Osteocyte (in vitro differentiated cells): ENCODE results near the gene ANTXR1. TPM values are rescaled to one million over a fixed set of nuclear protein-coding genes. Genes with fewer than 3 reads are reported as not detected.

Source experiments
- DNase-seq: peaks from one replicate; pipeline ENCODE4 v3.0.0; 2021; ENCODE audit warnings: mixed read lengths; ENCODE audit not compliant: unreplicated experiment; ENCODE audit errors: extremely low spot score
- H3K27ac Mint-ChIP-seq: one replicate; pipeline ENCODE4 v1.8.0; 2021; ENCODE audit warnings: mild to moderate bottlenecking, mixed read lengths; ENCODE audit not compliant: unreplicated experiment
- H3K27me3 Mint-ChIP-seq: one replicate; pipeline ENCODE4 v1.8.0; 2021; ENCODE audit warnings: mixed read lengths; ENCODE audit not compliant: unreplicated experiment
- H3K36me3 Mint-ChIP-seq: one replicate; pipeline ENCODE4 v1.8.0; 2021; ENCODE audit warnings: mixed read lengths; ENCODE audit not compliant: unreplicated experiment
- H3K4me1 Mint-ChIP-seq: one replicate; pipeline ENCODE4 v1.8.0; 2021; ENCODE audit warnings: mixed read lengths; ENCODE audit not compliant: unreplicated experiment
- H3K4me3 Mint-ChIP-seq: one replicate; pipeline ENCODE4 v1.8.0; 2021; ENCODE audit warnings: mild to moderate bottlenecking, moderate library complexity, mixed read lengths; ENCODE audit not compliant: unreplicated experiment
- H3K9me3 Mint-ChIP-seq: one replicate; pipeline ENCODE4 v1.8.0; 2021; ENCODE audit warnings: mixed read lengths; ENCODE audit not compliant: unreplicated experiment
- long read RNA-seq: library from polyadenylated mRNA; unstranded; transcript quantifications from one replicate; pipeline ENCODE4 v2.0.0, GENCODE V29; 2021
- total RNA-seq: library from RNA; stranded (reverse); gene quantifications from 2 replicates; pipeline ENCODE4 v1.2.1, GENCODE V29; 2021
- TF ChIP-seq, protein P1 (sequence below): fragments of 200-600 bp; sonication (generic); IDR thresholded peaks from 2 replicates; pipeline ENCODE4 v1.5.0; 2021; ENCODE audit warnings: antibody characterized with exemption, mild to moderate bottlenecking, moderate library complexity

ANTXR1 gene
- total RNA-seq: 144 and 149 TPM in 2 replicates
- long read RNA-seq, transcript ANTXR1-203 (13 exons, 2,221 nt): major isoform, 26 of 94 reads
- long read RNA-seq, partial matches to known transcripts: 40 of 94 reads
- long read RNA-seq, other reads (novel, unspliced or antisense): 24 of 94 reads

DNA sequence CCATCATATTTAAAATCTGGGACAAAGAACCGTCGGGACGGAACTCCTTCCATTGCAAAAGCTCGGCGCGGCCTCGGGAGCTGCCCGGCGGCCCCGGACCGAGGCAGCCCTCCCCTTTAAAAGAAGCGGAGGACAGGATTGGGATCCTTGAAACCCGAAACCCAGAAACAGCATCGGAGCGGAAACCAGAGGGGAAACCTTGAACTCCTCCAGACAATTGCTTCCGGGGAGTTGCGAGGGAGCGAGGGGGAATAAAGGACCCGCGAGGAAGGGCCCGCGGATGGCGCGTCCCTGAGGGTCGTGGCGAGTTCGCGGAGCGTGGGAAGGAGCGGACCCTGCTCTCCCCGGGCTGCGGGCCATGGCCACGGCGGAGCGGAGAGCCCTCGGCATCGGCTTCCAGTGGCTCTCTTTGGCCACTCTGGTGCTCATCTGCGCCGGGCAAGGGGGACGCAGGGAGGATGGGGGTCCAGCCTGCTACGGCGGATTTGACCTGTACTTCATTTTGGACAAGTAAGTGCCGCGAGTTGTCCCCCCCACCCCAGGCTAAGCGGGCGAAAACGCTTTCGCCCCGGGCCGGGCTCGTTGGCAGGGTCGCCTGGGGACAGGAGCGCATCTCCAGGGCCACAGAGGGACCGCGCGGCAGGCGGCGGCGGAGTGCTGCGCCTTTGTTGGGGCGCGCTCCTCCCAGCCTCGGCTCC lies at the start of gene ANTXR1:
Gene ANTXR1 (plus strand): TSS at position 38 of the 698 bp plus-strand sequence. CDS start 321 bp downstream, at position 359.
- H3K27me3 Mint-ChIP-seq: no peaks in the 10 kb centered on the region
- DNase-seq: peak; percentile 88
- peaks cover 29% of the 10 kb centered on the region for H3K4me1 Mint-ChIP-seq
- TF ChIP-seq, protein P1, sequence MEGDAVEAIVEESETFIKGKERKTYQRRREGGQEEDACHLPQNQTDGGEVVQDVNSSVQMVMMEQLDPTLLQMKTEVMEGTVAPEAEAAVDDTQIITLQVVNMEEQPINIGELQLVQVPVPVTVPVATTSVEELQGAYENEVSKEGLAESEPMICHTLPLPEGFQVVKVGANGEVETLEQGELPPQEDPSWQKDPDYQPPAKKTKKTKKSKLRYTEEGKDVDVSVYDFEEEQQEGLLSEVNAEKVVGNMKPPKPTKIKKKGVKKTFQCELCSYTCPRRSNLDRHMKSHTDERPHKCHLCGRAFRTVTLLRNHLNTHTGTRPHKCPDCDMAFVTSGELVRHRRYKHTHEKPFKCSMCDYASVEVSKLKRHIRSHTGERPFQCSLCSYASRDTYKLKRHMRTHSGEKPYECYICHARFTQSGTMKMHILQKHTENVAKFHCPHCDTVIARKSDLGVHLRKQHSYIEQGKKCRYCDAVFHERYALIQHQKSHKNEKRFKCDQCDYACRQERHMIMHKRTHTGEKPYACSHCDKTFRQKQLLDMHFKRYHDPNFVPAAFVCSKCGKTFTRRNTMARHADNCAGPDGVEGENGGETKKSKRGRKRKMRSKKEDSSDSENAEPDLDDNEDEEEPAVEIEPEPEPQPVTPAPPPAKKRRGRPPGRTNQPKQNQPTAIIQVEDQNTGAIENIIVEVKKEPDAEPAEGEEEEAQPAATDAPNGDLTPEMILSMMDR: peak; percentile 22
- no peaks in the 10 kb centered on the region for H3K36me3 Mint-ChIP-seq
- H3K9me3 Mint-ChIP-seq: no peaks in the 10 kb centered on the region
- H3K27ac Mint-ChIP-seq: peak within 1 kb of the TSS; percentile 92
- H3K4me3 Mint-ChIP-seq: peak within 1 kb of the TSS; percentile 97

DNA sequence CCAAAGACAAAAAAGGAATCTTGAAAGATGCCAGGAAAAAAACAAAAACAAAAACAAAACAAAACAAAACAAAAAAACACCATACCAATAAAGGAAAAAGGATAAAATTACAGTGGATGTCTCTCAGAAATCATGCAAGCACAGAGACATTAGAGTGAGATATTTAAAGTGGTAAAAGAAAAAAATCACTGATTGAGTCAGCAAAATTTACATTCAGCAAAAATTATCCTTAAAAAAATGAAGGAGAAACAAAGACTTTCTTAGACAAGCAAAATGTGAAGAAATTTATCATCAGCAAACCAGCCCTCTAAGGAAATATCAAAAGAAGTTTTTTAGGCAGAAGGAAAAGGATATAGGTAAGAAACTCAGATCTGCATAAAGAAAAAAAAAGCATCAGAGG lies 48.7 kb upstream of the ANTXR1 start:
- H3K36me3 Mint-ChIP-seq: no peaks in the 10 kb centered on the region
- H3K4me3 Mint-ChIP-seq: no peak overlapping the region
- peaks cover 8% of the 10 kb centered on the region for H3K9me3 Mint-ChIP-seq
- no peaks in the 10 kb centered on the region for H3K27me3 Mint-ChIP-seq
- TF ChIP-seq, protein P1: no peak
- peaks cover 11% of the 10 kb centered on the region for H3K4me1 Mint-ChIP-seq
- no peak overlapping the region for H3K27ac Mint-ChIP-seq
- DNase-seq: no peak

DNA sequence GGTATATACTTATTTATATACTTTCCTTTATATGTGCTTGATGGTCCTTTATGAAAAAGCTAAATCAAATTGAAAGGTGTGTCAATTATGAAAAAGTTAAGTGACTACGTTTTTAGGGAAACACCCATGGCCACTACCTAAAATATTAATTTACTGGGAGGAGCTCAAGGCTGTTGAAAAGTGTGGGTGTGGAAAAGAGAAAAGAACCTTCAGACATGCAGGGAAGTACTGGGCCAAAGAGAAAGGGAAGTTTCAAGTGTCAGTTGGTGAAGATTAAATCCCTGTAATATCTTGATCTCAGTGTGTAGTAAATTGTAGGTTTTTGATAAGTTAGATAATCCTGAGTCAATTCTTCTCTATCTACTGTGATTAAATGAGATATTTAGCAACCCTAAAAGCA lies 44.8 kb upstream of the ANTXR1 start:
- no peak for DNase-seq
- H3K27me3 Mint-ChIP-seq: no peaks in the 10 kb centered on the region
- H3K4me1 Mint-ChIP-seq: peaks cover 47% of the 10 kb centered on the region
- H3K27ac Mint-ChIP-seq: no peak overlapping the region
- H3K9me3 Mint-ChIP-seq: peaks cover 8% of the 10 kb centered on the region
- H3K36me3 Mint-ChIP-seq: no peaks in the 10 kb centered on the region
- no peak overlapping the region for H3K4me3 Mint-ChIP-seq
- TF ChIP-seq, protein P1: no peak

DNA sequence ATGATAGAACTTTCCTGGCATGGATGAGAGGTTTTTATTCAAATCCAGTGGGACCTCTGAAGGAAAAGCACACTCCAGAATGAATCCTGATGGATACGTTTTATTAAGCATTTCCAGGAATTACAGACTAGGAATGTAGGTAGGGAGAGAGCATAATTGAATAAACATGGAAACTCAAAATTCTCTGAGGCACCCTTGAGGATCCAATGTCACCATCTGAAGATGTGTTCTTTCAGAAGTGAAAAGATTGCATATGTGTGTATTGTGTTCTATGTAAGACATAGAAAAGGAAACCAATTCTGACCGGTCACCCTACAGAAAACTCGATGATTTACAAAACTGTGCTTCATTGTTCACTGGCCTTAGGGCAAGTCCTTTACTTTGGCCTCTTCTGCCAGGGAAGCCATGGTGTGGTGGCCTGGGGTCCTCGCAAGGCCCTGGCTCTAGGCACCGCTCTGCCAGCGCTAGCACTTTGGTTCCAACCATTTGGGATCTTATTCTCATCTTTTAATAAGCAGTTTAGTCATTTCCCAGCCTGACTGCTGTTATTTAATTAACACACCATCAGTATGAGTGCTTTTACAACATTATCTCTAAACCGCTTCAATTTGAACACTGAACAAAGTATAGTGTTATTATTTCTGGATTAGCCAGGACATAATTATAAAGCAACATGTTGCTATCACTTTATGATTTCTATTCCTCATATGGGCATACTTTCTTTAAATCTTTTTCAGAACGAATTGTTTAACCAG lies 43.1 kb upstream of the ANTXR1 start:
- H3K36me3 Mint-ChIP-seq: no peaks in the 10 kb centered on the region
- TF ChIP-seq, protein P1: no peak
- no peak for DNase-seq
- peaks cover 53% of the 10 kb centered on the region for H3K4me1 Mint-ChIP-seq
- no peak overlapping the region for H3K4me3 Mint-ChIP-seq
- peak overlapping the region; percentile 37 for H3K27ac Mint-ChIP-seq
- H3K27me3 Mint-ChIP-seq: no peaks in the 10 kb centered on the region
- no peaks in the 10 kb centered on the region for H3K9me3 Mint-ChIP-seq
